ENCODE data around the gene EGFR. TPM values are rescaled to one million over a fixed set of nuclear protein-coding genes. Genes with fewer than 3 reads are reported as not detected.

EGFR gene
- total RNA-seq, 2 experiments from 2014 or later = not detected

DNA sequence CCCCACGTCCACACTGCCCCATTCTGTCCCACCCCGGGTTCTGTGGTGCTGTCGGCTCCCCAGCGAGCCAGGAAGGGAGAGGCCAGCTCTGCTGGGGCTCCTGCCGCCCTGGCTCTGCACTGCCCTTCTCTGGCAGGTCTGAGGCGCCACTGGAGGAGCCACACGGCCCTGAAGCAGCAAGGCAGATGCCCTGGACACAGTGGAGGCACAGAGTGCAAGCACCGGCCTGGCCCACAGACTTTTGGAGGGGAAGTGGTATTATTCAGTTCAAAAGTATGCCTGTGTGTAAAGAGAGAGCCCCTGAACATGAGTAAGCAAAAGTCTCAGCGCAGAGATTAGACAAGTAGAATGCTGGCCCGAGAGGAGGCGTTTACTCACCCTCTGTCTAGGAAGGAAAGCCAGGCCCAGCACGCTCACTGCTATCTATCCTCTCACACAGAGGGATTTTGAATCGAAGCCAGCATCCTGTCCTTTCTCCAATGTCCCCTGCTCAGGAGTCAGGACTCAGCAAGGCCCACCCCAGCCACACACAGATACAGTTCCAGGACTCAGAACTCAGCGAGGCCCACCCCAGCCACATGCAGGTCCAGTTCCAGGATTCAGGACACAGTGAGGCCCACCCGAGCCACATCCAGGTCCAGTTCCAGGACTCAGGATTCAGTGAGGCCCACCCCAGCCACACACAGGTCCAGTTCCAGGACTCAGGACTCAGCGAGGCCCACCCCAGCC lies 115.0 kb downstream of the EGFR start:
- Mint-ChIP-seq H3K9me3 (ENCODE audit: low read depth) (no peaks in the 10 kb centered on the region), H3K27ac (no peak overlapping the region), H3K4me1 (peaks cover 15% of the 10 kb centered on the region), H3K27me3 (peaks cover 8% of the 10 kb centered on the region), H3K36me3 (no peaks in the 10 kb centered on the region), H3K4me3 (no peak overlapping the region)
- DNase-seq (no peak), ATAC-seq (no peak)
- CTCF ChIA-PET = no interaction called here

GRCh38 chr7:55134359-55134725 lies 115.5 kb downstream of the EGFR start:
- Mint-ChIP-seq H3K27ac (no peak overlapping the region), H3K9me3 (ENCODE audit: low read depth) (no peaks in the 10 kb centered on the region), H3K36me3 (no peaks in the 10 kb centered on the region), H3K27me3 (peaks cover 6% of the 10 kb centered on the region), H3K4me1 (peaks cover 15% of the 10 kb centered on the region), H3K4me3 (no peak overlapping the region)
- ATAC-seq = no peak
- DNase-seq = no peak
- CTCF ChIA-PET = no interaction called here

DNA sequence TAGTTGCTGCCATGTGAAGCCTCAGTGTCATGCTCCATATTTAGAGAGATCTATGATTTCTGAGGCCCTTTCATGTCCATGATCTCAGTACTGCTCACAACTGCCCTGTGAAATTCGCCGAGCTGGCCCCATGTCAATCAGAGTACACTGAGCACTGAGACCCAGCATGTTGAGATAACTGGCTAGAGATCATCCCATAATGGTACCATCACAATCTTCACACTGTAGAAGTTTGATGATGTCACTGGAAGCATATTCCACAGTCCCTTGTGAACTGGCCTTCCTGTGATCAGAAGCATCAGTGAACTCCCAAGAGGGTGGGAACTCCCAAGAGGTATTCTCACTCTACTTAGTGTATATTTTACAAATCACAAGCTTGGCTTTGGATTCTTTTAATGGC lies 116.0 kb downstream of the EGFR start:
- CTCF ChIA-PET = no interaction called here
- Mint-ChIP-seq H3K9me3 (ENCODE audit: low read depth) (no peaks in the 10 kb centered on the region), H3K4me3 (no peak overlapping the region), H3K4me1 (peaks cover 15% of the 10 kb centered on the region), H3K36me3 (no peaks in the 10 kb centered on the region), H3K27me3 (peaks cover 6% of the 10 kb centered on the region), H3K27ac (no peak overlapping the region)
- ATAC-seq (no peak), DNase-seq (no peak)

- DNase-seq = no peak
- CTCF ChIA-PET = no interaction called here
- H3K36me3 Mint-ChIP-seq = no peaks in the 10 kb centered on the region
- no peak overlapping the region for H3K27ac Mint-ChIP-seq
- peaks cover 6% of the 10 kb centered on the region for H3K27me3 Mint-ChIP-seq
- no peak overlapping the region for H3K4me3 Mint-ChIP-seq
- ATAC-seq = no peak
- no peaks in the 10 kb centered on the region for H3K9me3 Mint-ChIP-seq (ENCODE audit: low read depth)
- peaks cover 15% of the 10 kb centered on the region for H3K4me1 Mint-ChIP-seq
These were observed 116.6 kb downstream of the EGFR start for GRCh38 chr7:55135462-55135861.

DNA sequence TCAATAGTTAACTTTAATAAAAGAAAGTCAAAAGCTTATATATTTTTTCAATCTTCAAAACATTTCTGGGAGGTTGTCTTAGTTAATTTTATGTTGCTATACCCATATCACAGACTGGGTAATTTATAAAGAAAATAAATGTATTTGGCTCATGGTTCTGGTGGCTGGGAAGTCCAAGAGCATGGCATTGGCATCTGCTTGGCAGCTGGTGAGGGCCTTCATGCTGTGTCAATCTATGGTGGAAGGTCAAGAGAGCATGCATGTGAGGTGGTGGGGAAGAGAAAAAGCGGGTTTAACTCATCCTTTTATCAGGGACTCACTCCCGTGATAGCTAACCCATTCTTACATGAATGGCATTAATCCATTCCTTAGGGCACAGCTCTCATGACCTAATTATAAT lies 119.8 kb downstream of the EGFR start:
- Mint-ChIP-seq H3K27ac (no peak overlapping the region), H3K27me3 (peaks cover 10% of the 10 kb centered on the region), H3K4me1 (peaks cover 6% of the 10 kb centered on the region), H3K9me3 (ENCODE audit: low read depth) (no peaks in the 10 kb centered on the region), H3K4me3 (no peak overlapping the region), H3K36me3 (no peaks in the 10 kb centered on the region)
- DNase-seq (no peak), ATAC-seq (no peak)
- CTCF ChIA-PET = no interaction called here

- H3K27me3 Mint-ChIP-seq = peaks cover 10% of the 10 kb centered on the region
- no peak for ATAC-seq
- no peak for DNase-seq
- CTCF ChIA-PET = no interaction called here
- no peak overlapping the region for H3K27ac Mint-ChIP-seq
- H3K36me3 Mint-ChIP-seq = no peaks in the 10 kb centered on the region
- H3K4me3 Mint-ChIP-seq = no peak overlapping the region
- H3K4me1 Mint-ChIP-seq = no peaks in the 10 kb centered on the region
- H3K9me3 Mint-ChIP-seq (ENCODE audit: low read depth) = no peaks in the 10 kb centered on the region
These were observed 121.6 kb downstream of the EGFR start for GRCh38 chr7:55140221-55140940.

DNA sequence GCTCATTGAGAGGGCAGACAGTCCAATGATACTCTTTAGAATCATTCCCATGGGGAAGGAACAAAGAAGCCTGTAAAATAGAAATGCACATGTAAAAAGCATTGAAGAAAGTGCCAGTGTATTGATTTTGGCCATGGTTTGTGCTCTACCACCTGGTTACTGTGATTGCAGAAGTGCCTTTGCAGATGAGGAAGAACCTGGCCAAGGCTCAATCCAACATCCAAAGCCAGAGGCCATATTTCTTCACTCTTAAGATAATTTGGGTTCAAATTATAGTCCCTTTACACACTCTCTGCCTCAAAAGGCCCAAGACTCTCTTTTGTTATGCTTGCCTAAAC lies 122.1 kb downstream of the EGFR start:
- H3K4me1 Mint-ChIP-seq = no peaks in the 10 kb centered on the region
- peaks cover 10% of the 10 kb centered on the region for H3K27me3 Mint-ChIP-seq
- no peaks in the 10 kb centered on the region for H3K36me3 Mint-ChIP-seq
- no peak overlapping the region for H3K4me3 Mint-ChIP-seq
- DNase-seq (no peak), ATAC-seq (no peak)
- no peak overlapping the region for H3K27ac Mint-ChIP-seq
- no peaks in the 10 kb centered on the region for H3K9me3 Mint-ChIP-seq (ENCODE audit: low read depth)
- CTCF ChIA-PET = no interaction called here

GRCh38 chr7:55142919-55143600 lies 124.2 kb downstream of the EGFR start:
- Mint-ChIP-seq H3K36me3 (no peaks in the 10 kb centered on the region), H3K9me3 (ENCODE audit: low read depth) (no peaks in the 10 kb centered on the region), H3K27me3 (peaks cover 10% of the 10 kb centered on the region), H3K4me1 (no peaks in the 10 kb centered on the region), H3K4me3 (no peak overlapping the region), H3K27ac (no peak overlapping the region)
- CTCF ChIA-PET = no interaction called here
- no peak for ATAC-seq
- DNase-seq = no peak

- no peaks in the 10 kb centered on the region for H3K9me3 Mint-ChIP-seq (ENCODE audit: low read depth)
- DNase-seq (no peak), ATAC-seq (no peak)
- no peaks in the 10 kb centered on the region for H3K36me3 Mint-ChIP-seq
- CTCF ChIA-PET = no interaction called here
- H3K27me3 Mint-ChIP-seq = peaks cover 6% of the 10 kb centered on the region
- no peaks in the 10 kb centered on the region for H3K4me1 Mint-ChIP-seq
- H3K4me3 Mint-ChIP-seq = no peak overlapping the region
- no peak overlapping the region for H3K27ac Mint-ChIP-seq
These were observed 125.8 kb downstream of the EGFR start for GRCh38 chr7:55144333-55145317.

- CTCF ChIA-PET = no interaction called here
- no peaks in the 10 kb centered on the region for H3K4me1 Mint-ChIP-seq
- no peak overlapping the region for H3K27ac Mint-ChIP-seq
- DNase-seq (no peak), ATAC-seq (no peak)
- peaks cover 6% of the 10 kb centered on the region for H3K27me3 Mint-ChIP-seq
- no peak overlapping the region for H3K4me3 Mint-ChIP-seq
- no peaks in the 10 kb centered on the region for H3K9me3 Mint-ChIP-seq (ENCODE audit: low read depth)
- H3K36me3 Mint-ChIP-seq = no peaks in the 10 kb centered on the region
These were observed 126.8 kb downstream of the EGFR start for GRCh38 chr7:55145606-55146005.

- no peaks in the 10 kb centered on the region for H3K9me3 Mint-ChIP-seq (ENCODE audit: low read depth)
- no peaks in the 10 kb centered on the region for H3K4me1 Mint-ChIP-seq
- no peaks in the 10 kb centered on the region for H3K36me3 Mint-ChIP-seq
- no peak for ATAC-seq
- H3K27ac Mint-ChIP-seq = no peak overlapping the region
- peaks cover 3% of the 10 kb centered on the region for H3K27me3 Mint-ChIP-seq
- CTCF ChIA-PET = no interaction called here
- no peak for DNase-seq
- H3K4me3 Mint-ChIP-seq = no peak overlapping the region
These were observed 128.3 kb downstream of the EGFR start for GRCh38 chr7:55147101-55147500.

DNA sequence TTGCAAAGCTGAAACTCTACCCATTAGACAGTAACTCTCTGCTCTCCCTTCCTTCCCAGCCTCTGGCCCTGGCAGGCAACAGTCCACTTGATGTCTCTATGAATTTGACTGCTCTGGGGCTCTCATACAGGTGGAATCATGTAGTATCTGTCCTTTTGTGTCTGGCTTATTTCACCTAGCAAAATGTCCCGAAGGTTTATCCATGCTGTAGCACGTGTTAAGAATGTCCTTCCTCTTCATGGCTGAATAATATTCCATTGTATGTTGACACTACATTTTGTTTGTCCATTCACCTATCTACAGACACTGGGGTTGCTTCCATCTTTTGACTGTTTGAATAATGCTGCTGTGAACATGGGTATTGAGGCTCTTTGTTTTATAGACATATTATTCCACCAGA lies 128.9 kb downstream of the EGFR start:
- no peaks in the 10 kb centered on the region for H3K4me1 Mint-ChIP-seq
- ATAC-seq (no peak), DNase-seq (no peak)
- no peaks in the 10 kb centered on the region for H3K36me3 Mint-ChIP-seq
- CTCF ChIA-PET = no interaction called here
- no peak overlapping the region for H3K4me3 Mint-ChIP-seq
- H3K27me3 Mint-ChIP-seq = no peaks in the 10 kb centered on the region
- H3K9me3 Mint-ChIP-seq (ENCODE audit: low read depth) = no peaks in the 10 kb centered on the region
- no peak overlapping the region for H3K27ac Mint-ChIP-seq

- CTCF ChIA-PET = no interaction called here
- Mint-ChIP-seq H3K4me1 (no peaks in the 10 kb centered on the region), H3K27ac (no peak overlapping the region), H3K9me3 (ENCODE audit: low read depth) (no peaks in the 10 kb centered on the region), H3K27me3 (no peaks in the 10 kb centered on the region), H3K36me3 (no peaks in the 10 kb centered on the region), H3K4me3 (no peak overlapping the region)
- ATAC-seq (no peak), DNase-seq (no peak)
These were observed 129.8 kb downstream of the EGFR start for GRCh38 chr7:55148571-55148970.

All from activated CD8-positive, alpha-beta memory T cell treated with anti-CD3 and anti-CD28 coated beads, Interleukin-2, amount 10 ng/mL, durations not matched to agents 7 days and 5 days (primary cell).